IPS-20b (cell line): ENCODE results near the gene LOXHD1.

Experiments
- H3K27ac ChIP-seq: one replicate; pipeline ENCODE4 v1.5.1; 2013; ENCODE audit warnings: low read length
- H3K27me3 ChIP-seq: 2 replicates; pipeline ENCODE4 v1.6.1; 2013; ENCODE audit warnings: mild to moderate bottlenecking, low read length, inconsistent platforms; ENCODE audit not compliant: insufficient read depth
- H3K36me3 ChIP-seq: 2 replicates; pipeline ENCODE4 v1.6.1; 2013; ENCODE audit warnings: low read depth, mild to moderate bottlenecking, inconsistent platforms, low read length, moderate library complexity; ENCODE audit not compliant: insufficient read depth
- H3K4me1 ChIP-seq: 2 replicates; pipeline ENCODE4 v1.6.1; 2013; ENCODE audit warnings: mild to moderate bottlenecking, control low read depth, inconsistent platforms, low read length, moderate library complexity; ENCODE audit not compliant: insufficient read depth
- H3K4me3 ChIP-seq: 2 replicates; pipeline ENCODE4 v1.5.1; 2013; ENCODE audit warnings: mild to moderate bottlenecking, low read length, inconsistent platforms
- H3K9ac ChIP-seq: 2 replicates; pipeline ENCODE4 v1.6.1; 2013; ENCODE audit warnings: low read depth, mild to moderate bottlenecking, inconsistent platforms, low read length, moderate library complexity
- H3K9me3 ChIP-seq: 2 replicates; pipeline ENCODE4 v1.6.1; 2013; ENCODE audit warnings: mild to moderate bottlenecking, low read depth, low read length, inconsistent platforms; ENCODE audit not compliant: insufficient read depth

The LOXHD1 gene

GRCh38 chr18:46657115-46657955, at the start of gene LOXHD1:
LOXHD1 (minus strand) TSS chr18:46657220; CDS start chr18:46657033, 187 bp downstream.
- Histone ChIP-seq H3K36me3 (no peaks in the 10 kb centered on the region), H3K27ac (no peak within 1 kb of the TSS), H3K9me3 (no peaks in the 10 kb centered on the region), H3K27me3 (no peaks in the 10 kb centered on the region; the same call in 1 of the 2 replicates), H3K4me3 (no peak within 1 kb of the TSS), H3K9ac (no peak within 1 kb of the TSS), H3K4me1 (no peaks in the 10 kb centered on the region)

GRCh38 chr18:46705521-46705920, 48.5 kb upstream of the LOXHD1 start:
- Histone ChIP-seq H3K27me3 (no peaks in the 10 kb centered on the region), H3K9ac (no peak overlapping the region), H3K9me3 (no peaks in the 10 kb centered on the region), H3K4me1 (no peaks in the 10 kb centered on the region; the same call in 1 of the 2 replicates), H3K27ac (no peak overlapping the region), H3K4me3 (no peak overlapping the region), H3K36me3 (no peaks in the 10 kb centered on the region)

GRCh38 chr18:46704816-46705215, 47.8 kb upstream of the LOXHD1 start:
- H3K4me3 ChIP-seq = no peak overlapping the region
- no peaks in the 10 kb centered on the region for H3K27me3 ChIP-seq
- H3K9me3 ChIP-seq = no peaks in the 10 kb centered on the region
- no peaks in the 10 kb centered on the region; the same call in 1 of the 2 replicates for H3K4me1 ChIP-seq
- no peak overlapping the region for H3K9ac ChIP-seq
- no peak overlapping the region for H3K27ac ChIP-seq
- no peaks in the 10 kb centered on the region for H3K36me3 ChIP-seq

- H3K9ac ChIP-seq = no peak overlapping the region
- no peaks in the 10 kb centered on the region; the same call in 1 of the 2 replicates for H3K4me1 ChIP-seq
- H3K9me3 ChIP-seq = no peaks in the 10 kb centered on the region
- H3K36me3 ChIP-seq = no peaks in the 10 kb centered on the region
- H3K4me3 ChIP-seq = no peak overlapping the region
- no peaks in the 10 kb centered on the region for H3K27me3 ChIP-seq
- H3K27ac ChIP-seq = no peak overlapping the region
Observed at GRCh38 chr18:46704189-46704588, 47.2 kb upstream of the LOXHD1 start.

GRCh38 chr18:46702471-46702870, 45.5 kb upstream of the LOXHD1 start:
- Histone ChIP-seq H3K4me3 (no peak overlapping the region), H3K9ac (no peak overlapping the region), H3K27ac (no peak overlapping the region), H3K4me1 (no peaks in the 10 kb centered on the region; the same call in 1 of the 2 replicates), H3K9me3 (no peaks in the 10 kb centered on the region), H3K27me3 (no peaks in the 10 kb centered on the region), H3K36me3 (no peaks in the 10 kb centered on the region)

GRCh38 chr18:46700066-46700824, 43.2 kb upstream of the LOXHD1 start:
- Histone ChIP-seq H3K36me3 (no peaks in the 10 kb centered on the region), H3K27ac (no peak overlapping the region), H3K9me3 (no peaks in the 10 kb centered on the region), H3K27me3 (no peaks in the 10 kb centered on the region), H3K9ac (no peak overlapping the region), H3K4me3 (no peak overlapping the region), H3K4me1 (no peaks in the 10 kb centered on the region)

- no peak overlapping the region for H3K4me3 ChIP-seq
- no peaks in the 10 kb centered on the region for H3K9me3 ChIP-seq
- peaks cover 3% of the 10 kb centered on the region; the same call in 1 of the 2 replicates for H3K4me1 ChIP-seq
- no peak overlapping the region for H3K27ac ChIP-seq
- H3K27me3 ChIP-seq = no peaks in the 10 kb centered on the region
- H3K9ac ChIP-seq = no peak overlapping the region
- no peaks in the 10 kb centered on the region for H3K36me3 ChIP-seq
Observed at GRCh38 chr18:46696702-46697101, 39.7 kb upstream of the LOXHD1 start.

- Histone ChIP-seq H3K36me3 (no peaks in the 10 kb centered on the region), H3K4me1 (peaks cover 3% of the 10 kb centered on the region; the same call in 1 of the 2 replicates), H3K27ac (no peak overlapping the region), H3K9ac (no peak overlapping the region), H3K9me3 (no peaks in the 10 kb centered on the region), H3K4me3 (no peak overlapping the region), H3K27me3 (no peaks in the 10 kb centered on the region)
Observed at GRCh38 chr18:46696268-46696667, 39.2 kb upstream of the LOXHD1 start.

GRCh38 chr18:46693996-46694395, 37.0 kb upstream of the LOXHD1 start:
- Histone ChIP-seq H3K9me3 (no peaks in the 10 kb centered on the region), H3K4me1 (peaks cover 3% of the 10 kb centered on the region; the same call in 1 of the 2 replicates), H3K36me3 (no peaks in the 10 kb centered on the region), H3K27me3 (no peaks in the 10 kb centered on the region), H3K4me3 (no peak overlapping the region), H3K9ac (no peak overlapping the region), H3K27ac (no peak overlapping the region)

- Histone ChIP-seq H3K9me3 (no peaks in the 10 kb centered on the region), H3K9ac (no peak overlapping the region), H3K27ac (no peak overlapping the region), H3K36me3 (no peaks in the 10 kb centered on the region), H3K4me3 (no peak overlapping the region), H3K27me3 (no peaks in the 10 kb centered on the region), H3K4me1 (peaks cover 3% of the 10 kb centered on the region; the same call in 1 of the 2 replicates)
Observed at GRCh38 chr18:46688853-46689525, 32.0 kb upstream of the LOXHD1 start.

GRCh38 chr18:46686186-46686585, 29.2 kb upstream of the LOXHD1 start:
- H3K9ac ChIP-seq = no peak overlapping the region
- no peaks in the 10 kb centered on the region for H3K4me1 ChIP-seq
- no peaks in the 10 kb centered on the region for H3K36me3 ChIP-seq

More at GRCh38 chr18:46686186-46686585, 29.2 kb upstream of the LOXHD1 start:
- H3K27ac ChIP-seq = no peak overlapping the region
- H3K27me3 ChIP-seq = no peaks in the 10 kb centered on the region
- no peak overlapping the region for H3K4me3 ChIP-seq
- H3K9me3 ChIP-seq = no peaks in the 10 kb centered on the region
